GM12865 (cell line): Measurements from ENCODE around the gene SPEM1.

Experiments
- DNase-seq: peaks from one replicate; pipeline ENCODE4 v3.0.0; 2010; ENCODE audit warnings: low read depth
- H3K4me3 ChIP-seq: 2 replicates; pipeline ENCODE4 v1.5.1; 2011; ENCODE audit warnings: mild to moderate bottlenecking, low read depth, low read length, control low read depth
- TF ChIP-seq, protein P1 (sequence below): IDR thresholded peaks from 2 replicates; pipeline ENCODE4 v1.5.1; 2011; ENCODE audit warnings: low read length, control low read depth, low read depth, inconsistent platforms; ENCODE audit not compliant: insufficient read depth; ENCODE audit errors: missing control alignments

Gene SPEM1

GRCh38 chr17:7418472-7419152, 1.5 kb upstream of the SPEM1 start:
- DNase-seq: no peak
- TF ChIP-seq, protein P1, sequence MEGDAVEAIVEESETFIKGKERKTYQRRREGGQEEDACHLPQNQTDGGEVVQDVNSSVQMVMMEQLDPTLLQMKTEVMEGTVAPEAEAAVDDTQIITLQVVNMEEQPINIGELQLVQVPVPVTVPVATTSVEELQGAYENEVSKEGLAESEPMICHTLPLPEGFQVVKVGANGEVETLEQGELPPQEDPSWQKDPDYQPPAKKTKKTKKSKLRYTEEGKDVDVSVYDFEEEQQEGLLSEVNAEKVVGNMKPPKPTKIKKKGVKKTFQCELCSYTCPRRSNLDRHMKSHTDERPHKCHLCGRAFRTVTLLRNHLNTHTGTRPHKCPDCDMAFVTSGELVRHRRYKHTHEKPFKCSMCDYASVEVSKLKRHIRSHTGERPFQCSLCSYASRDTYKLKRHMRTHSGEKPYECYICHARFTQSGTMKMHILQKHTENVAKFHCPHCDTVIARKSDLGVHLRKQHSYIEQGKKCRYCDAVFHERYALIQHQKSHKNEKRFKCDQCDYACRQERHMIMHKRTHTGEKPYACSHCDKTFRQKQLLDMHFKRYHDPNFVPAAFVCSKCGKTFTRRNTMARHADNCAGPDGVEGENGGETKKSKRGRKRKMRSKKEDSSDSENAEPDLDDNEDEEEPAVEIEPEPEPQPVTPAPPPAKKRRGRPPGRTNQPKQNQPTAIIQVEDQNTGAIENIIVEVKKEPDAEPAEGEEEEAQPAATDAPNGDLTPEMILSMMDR: no peak
- H3K4me3 ChIP-seq: no peak overlapping the region

DNA sequence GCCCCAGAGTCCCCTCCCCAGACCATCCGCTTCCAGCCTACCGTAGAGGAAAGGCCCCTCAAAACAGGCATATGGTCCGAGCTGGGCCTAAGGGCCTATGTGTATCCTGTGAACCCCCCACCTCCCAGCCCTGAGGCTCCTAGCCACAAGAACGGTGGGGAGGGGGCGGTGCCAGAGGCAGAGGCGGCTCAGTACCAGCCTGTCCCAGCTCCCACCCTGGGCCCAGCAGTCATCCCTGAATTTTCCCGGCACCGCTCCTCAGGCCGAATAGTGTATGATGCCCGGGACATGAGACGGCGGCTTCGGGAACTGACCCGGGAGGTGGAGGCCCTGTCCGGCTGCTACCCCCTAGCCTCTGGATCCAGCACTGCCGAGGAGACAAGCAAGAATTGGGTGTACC, 1.1 kb downstream of the SPEM1 start:
- DNase-seq: no peak
- TF ChIP-seq, protein P1: no peak

DNA sequence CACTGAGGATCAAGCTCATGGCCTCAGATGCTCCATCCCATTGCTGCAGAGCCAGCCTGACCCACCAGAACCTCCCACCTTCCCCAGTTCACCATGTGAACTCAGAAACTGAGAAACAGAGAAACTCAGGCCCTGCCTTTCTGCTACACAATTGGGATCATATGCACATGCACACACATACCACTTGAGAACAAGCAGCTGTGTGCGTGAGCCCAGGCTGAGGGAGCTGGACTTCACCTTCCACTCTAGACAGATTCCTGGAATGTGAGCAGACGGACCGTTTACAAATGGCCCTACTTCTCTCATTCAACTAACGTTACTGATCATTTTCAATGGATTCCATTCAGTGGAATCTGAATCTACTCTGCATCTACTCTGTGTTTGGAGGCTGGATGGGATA, 3.6 kb downstream of the SPEM1 start:
- DNase-seq: no peak
- TF ChIP-seq, protein P1: no peak
- H3K4me3 ChIP-seq: no peak overlapping the region

More for the DNA sequence above, 1.1 kb downstream of the SPEM1 start:
- no peak overlapping the region for H3K4me3 ChIP-seq

- TF ChIP-seq, protein P1: no peak
- no peak for DNase-seq
- H3K4me3 ChIP-seq: no peak within 1 kb of the TSS
These were observed 5.2 kb downstream of the SPEM1 start, which contains the start of gene SPEM2 for GRCh38 chr17:7425316-7425715. Gene SPEM2 (plus strand): TSS chr17:7425616. CDS start chr17:7425689, 73 bp downstream.

GRCh38 chr17:7425756-7426155, 5.6 kb downstream of the SPEM1 start:
- TF ChIP-seq, protein P1: no peak
- DNase-seq: no peak
- no peak overlapping the region for H3K4me3 ChIP-seq

GRCh38 chr17:7426203-7426863, 6.2 kb downstream of the SPEM1 start:
- TF ChIP-seq, protein P1: no peak
- no peak for DNase-seq
- no peak overlapping the region for H3K4me3 ChIP-seq
